ENCODE results near the gene GPI. TPM values are rescaled to one million over a fixed set of nuclear protein-coding genes. Genes with fewer than 3 reads are reported as not detected.

The GPI gene
- total and polyA plus RNA-seq, 2 donors (not counting 3 experiments of a cell fraction or from before 2014, with no cell fraction given) = 131 to 273 TPM

DNA sequence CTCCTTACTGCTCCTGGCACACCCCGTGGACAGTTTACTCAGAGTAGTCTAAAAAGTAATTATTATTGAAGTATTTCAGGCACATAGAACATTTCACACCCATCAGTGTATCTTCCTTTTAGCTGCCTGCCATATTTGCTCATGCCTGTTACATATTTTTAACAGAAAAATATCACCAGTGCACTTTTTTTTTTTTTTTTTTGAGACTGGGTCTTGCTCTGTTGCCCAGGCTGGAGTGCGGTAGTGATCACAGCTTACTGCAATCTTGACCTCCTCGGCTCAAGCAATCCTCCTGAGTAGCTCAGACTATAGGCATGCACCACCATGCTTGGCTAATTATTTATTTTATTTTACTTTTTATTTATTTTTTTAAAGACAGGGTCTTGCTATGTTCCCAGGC is 40.7 kb upstream of the GPI start:
- POLR2A ChIA-PET = interaction anchor here (0.6 kb wide), 1 partner anchor 89 kb away, joined by 6 read pairs; no protein-coding TSS in a partner anchor
- BruUV-seq (replicated peaks) = no TSS peak
- TF ChIP-seq GATA2 (IDR thresholded peaks at IDR 0.05; ENCODE audit: insufficient read depth, insufficient read length, low read depth, low read length) (no peak), JUN (IDR thresholded peaks at IDR 0.05; ENCODE audit: borderline replicate concordance, insufficient read depth, insufficient read length, low read depth) (no peak), MYC (IDR thresholded peaks at IDR 0.05; ENCODE audit: low read depth, low read length) (no peak), EZH2 (IDR thresholded peaks at IDR 0.05; ENCODE audit: borderline replicate concordance, low read depth, low read length, severe bottlenecking) (no peak)
- TF ChIP-seq, protein P1, sequence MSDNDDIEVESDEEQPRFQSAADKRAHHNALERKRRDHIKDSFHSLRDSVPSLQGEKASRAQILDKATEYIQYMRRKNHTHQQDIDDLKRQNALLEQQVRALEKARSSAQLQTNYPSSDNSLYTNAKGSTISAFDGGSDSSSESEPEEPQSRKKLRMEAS (IDR thresholded peaks at IDR 0.05; ENCODE audit: insufficient read depth, insufficient read length) = no peak
- TF ChIP-seq, protein P2, sequence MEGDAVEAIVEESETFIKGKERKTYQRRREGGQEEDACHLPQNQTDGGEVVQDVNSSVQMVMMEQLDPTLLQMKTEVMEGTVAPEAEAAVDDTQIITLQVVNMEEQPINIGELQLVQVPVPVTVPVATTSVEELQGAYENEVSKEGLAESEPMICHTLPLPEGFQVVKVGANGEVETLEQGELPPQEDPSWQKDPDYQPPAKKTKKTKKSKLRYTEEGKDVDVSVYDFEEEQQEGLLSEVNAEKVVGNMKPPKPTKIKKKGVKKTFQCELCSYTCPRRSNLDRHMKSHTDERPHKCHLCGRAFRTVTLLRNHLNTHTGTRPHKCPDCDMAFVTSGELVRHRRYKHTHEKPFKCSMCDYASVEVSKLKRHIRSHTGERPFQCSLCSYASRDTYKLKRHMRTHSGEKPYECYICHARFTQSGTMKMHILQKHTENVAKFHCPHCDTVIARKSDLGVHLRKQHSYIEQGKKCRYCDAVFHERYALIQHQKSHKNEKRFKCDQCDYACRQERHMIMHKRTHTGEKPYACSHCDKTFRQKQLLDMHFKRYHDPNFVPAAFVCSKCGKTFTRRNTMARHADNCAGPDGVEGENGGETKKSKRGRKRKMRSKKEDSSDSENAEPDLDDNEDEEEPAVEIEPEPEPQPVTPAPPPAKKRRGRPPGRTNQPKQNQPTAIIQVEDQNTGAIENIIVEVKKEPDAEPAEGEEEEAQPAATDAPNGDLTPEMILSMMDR (IDR thresholded peaks at IDR 0.05; ENCODE audit: extremely low read depth in 1 of 2, insufficient read depth in 1 of 2, low read depth in 1 of 2, low read length in 2 of 2) = no peak
- Histone ChIP-seq H4K20me1 (replicated peaks; ENCODE audit: control insufficient read depth, extremely low read depth, insufficient read depth, low read length) (no peaks in the 10 kb centered on the region), H2AFZ (ENCODE audit: low read depth, low read length) (no peak overlapping the region), H3K79me2 (ENCODE audit: control insufficient read depth, insufficient read depth, low read length) (peaks cover 2% of the 10 kb centered on the region), H3K9ac (replicated peaks; ENCODE audit: extremely low read depth, insufficient read depth, low read length) (no peak overlapping the region), H3K4me2 (ENCODE audit: insufficient read depth, low read length) (no peak overlapping the region), H3K27ac (ENCODE audit: insufficient read depth, low read depth, low read length) (no peak overlapping the region), H3K4me3 (replicated peaks in 1 of 3; ENCODE audit: insufficient read depth in 1 of 3, low read depth in 1 of 3, low read length in 3 of 3) (no peak overlapping the region), H3K36me3 (ENCODE audit: control insufficient read depth in 2 of 2, extremely low read depth in 1 of 2, insufficient read depth in 2 of 2, low read length in 2 of 2) (peaks cover 7 to 17% of the 10 kb centered on the region in 2 experiments), H3K9me1 (replicated peaks; ENCODE audit: control insufficient read depth, extremely low read depth, insufficient read depth, low read length) (no peaks in the 10 kb centered on the region), H3K27me3 (ENCODE audit: control insufficient read depth in 2 of 2, insufficient read depth in 2 of 2, low read length in 2 of 2) (no peaks in the 10 kb centered on the region), H3K9me3 (replicated peaks; ENCODE audit: control insufficient read depth, insufficient read depth, low read length) (no peaks in the 10 kb centered on the region), H3K4me1 (ENCODE audit: control insufficient read depth, extremely low read depth, insufficient read depth, low read length) (peaks cover 26% of the 10 kb centered on the region)
- dilution Hi-C loops (cut with MboI; ENCODE audit: extremely low pct_ligation_motif_present, low sequenced_read_pairs) = loop anchor here (10.0 kb wide), 1 partner anchor 60 kb away; no protein-coding TSS in a partner anchor
- DNase-seq (ENCODE audit: low read depth, low spot score) = no peak
- CTCF ChIA-PET = interaction anchor here (1.0 to 1.4 kb wide), 2 partner anchors 14 to 105 kb away, joined by 3 read pairs; no protein-coding TSS in a partner anchor
- FAIRE-seq = no peak
- intact Hi-C loops (cut with micrococcal nuclease) = no loop called here
